T follicular helper cell (primary cell): Measurements from ENCODE around the gene INA.
"Not testable (repeated sequence)": the region's sequence is repeated elsewhere in the genome, so short reads cannot be mapped to it uniquely, and the experiment has no call there.

Experiments
- DNase-seq: peaks from one replicate; pipeline ENCODE4 v3.0.0-alpha.2; 2020; ENCODE audit warnings: low read depth
- total RNA-seq, 2 experiments: gene quantifications; one replicate each; lab custom pipeline; 2026; lab: John Stamatoyannopoulos, UW

The INA gene
- total RNA-seq = 0 to 0.13 reads per million in 2 experiments

- no peak for DNase-seq
Observed at GRCh38 chr10:103276896-103277712, at the start of gene INA. TSS of gene INA (plus strand) at chr10:103277138. CDS start at chr10:103277212, 74 bp downstream.

- DNase-seq = no peak
Observed at GRCh38 chr10:103227416-103227815, 49.5 kb upstream of the INA start.

- no peak for DNase-seq
Observed at GRCh38 chr10:103231047-103231551, 45.8 kb upstream of the INA start.

GRCh38 chr10:103232131-103232673, 44.7 kb upstream of the INA start:
- no peak for DNase-seq

GRCh38 chr10:103232772-103233488, 44.0 kb upstream of the INA start:
- no peak for DNase-seq

GRCh38 chr10:103235775-103236174, 41.2 kb upstream of the INA start:
- no peak for DNase-seq

GRCh38 chr10:103238506-103239252, 38.3 kb upstream of the INA start:
- no peak for DNase-seq

GRCh38 chr10:103241262-103242011, 35.5 kb upstream of the INA start:
- no peak for DNase-seq

GRCh38 chr10:103244666-103245271, 32.2 kb upstream of the INA start:
- peak; percentile 38 for DNase-seq

- not testable (repeated sequence) for DNase-seq
Observed at GRCh38 chr10:103245587-103245986, 31.4 kb upstream of the INA start, which contains the start of gene RPEL1. TSS of gene RPEL1 (plus strand) at chr10:103245887. CDS start at chr10:103245997, 110 bp downstream.

- no peak for DNase-seq
Observed at GRCh38 chr10:103246324-103246723, 30.6 kb upstream of the INA start.

GRCh38 chr10:103254113-103254512, 22.8 kb upstream of the INA start:
- no peak for DNase-seq

GRCh38 chr10:103254538-103255325, 22.2 kb upstream of the INA start:
- no peak for DNase-seq

- DNase-seq = no peak
Observed at GRCh38 chr10:103256613-103257012, 20.3 kb upstream of the INA start.

- no peak for DNase-seq
Observed at GRCh38 chr10:103257812-103258211, 19.1 kb upstream of the INA start.

GRCh38 chr10:103258928-103259327, 18.0 kb upstream of the INA start:
- not testable (repeated sequence) for DNase-seq

GRCh38 chr10:103259989-103260388, 16.9 kb upstream of the INA start:
- DNase-seq = no peak

GRCh38 chr10:103262229-103262628, 14.7 kb upstream of the INA start:
- DNase-seq = no peak

- DNase-seq = peak; percentile 5
Observed at GRCh38 chr10:103265717-103266329, 11.1 kb upstream of the INA start.
